Mucosa of descending colon (tissue), 3 donors: Measurements from ENCODE around the gene PHLPP1. TPM values are rescaled to one million over a fixed set of nuclear protein-coding genes. Genes with fewer than 3 reads are reported as not detected.

Experiments used
- ATAC-seq: fragments of 200-7000 bp; cut with Tn5 transposase; one replicate; pipeline ENCODE4 v1.9.1; 2020; ENCODE audit warnings: mild to moderate bottlenecking, moderate library complexity
- DNase-seq, 3 donors: peaks; one replicate each; pipeline ENCODE4 v3.0.0-alpha.2; 2020
- H3K36me3 ChIP-seq: fragments of 200-600 bp; one replicate; pipeline ENCODE4 v1.8.0; 2021; ENCODE audit warnings: low read depth, mild to moderate bottlenecking
- H3K4me1 ChIP-seq: fragments of 200-600 bp; one replicate; pipeline ENCODE4 v1.8.0; 2021; ENCODE audit warnings: low read depth, mild to moderate bottlenecking
- H3K4me3 ChIP-seq: fragments of 200-600 bp; one replicate; pipeline ENCODE4 v1.8.0; 2021; ENCODE audit warnings: mild to moderate bottlenecking
- H3K9me3 ChIP-seq: fragments of 200-600 bp; one replicate; pipeline ENCODE4 v1.8.0; 2021; ENCODE audit warnings: mild to moderate bottlenecking
- intact Hi-C, 2 donors: fragments of 100-400 bp; cut with DNase I in 1 of 2; cut with micrococcal nuclease in 1 of 2; formaldehyde crosslinking; loops; one replicate each; pipeline versions ENCODE4 v1.11.0 to v1.11.1; 2022; cut with DNase I, micrococcal nuclease
- total RNA-seq, 3 donors: library from RNA; stranded (reverse); fragmentation: NEBNext Ultra II Directional in 2 of 3; extraction: Animal tissue kit (Norgen Biotek cat#: 25700) in 2 of 3; gene quantifications; one replicate each; pipeline versions ENCODE4 v1.2.1 to v1.2.4, GENCODE V29; 2021 to 2023
- TF ChIP-seq, protein P1 (sequence below): fragments of 200-600 bp; IDR thresholded peaks from one replicate; pipeline ENCODE4 v1.8.0; 2022; ENCODE audit warnings: antibody characterized with exemption, mild to moderate bottlenecking
- donor health status: DM: no; HTN: no; CAD: no; lungs with moderate emphysema.
- donor health status: DM: no; HTN: no; CAD: no.
- donor health status: DM: no; HTN: yes; CAD: no.

PHLPP1 gene
- total RNA-seq, 3 donors from 2014 or later: 17.9 to 28.9 (median 19.7) TPM

DNA sequence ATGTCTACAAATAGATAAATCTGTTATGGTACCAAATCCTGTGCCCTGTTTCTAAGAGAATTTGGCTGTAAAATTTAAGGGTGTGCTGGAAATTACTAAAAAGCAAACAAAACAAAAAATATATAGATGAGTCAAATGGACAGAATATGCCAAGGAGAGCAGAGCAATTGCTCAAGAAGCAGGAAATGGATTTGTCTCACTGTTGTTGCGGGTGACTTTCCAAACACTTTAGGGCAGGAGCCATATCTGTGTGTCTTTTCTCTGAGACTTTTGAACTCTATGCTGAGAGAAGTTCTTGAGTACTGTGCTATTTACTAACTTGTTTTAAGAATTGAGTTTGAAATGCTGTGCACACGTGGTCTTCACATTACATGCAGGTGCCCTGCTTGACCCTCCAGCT, 221.7 kb downstream of the PHLPP1 start:
- TF ChIP-seq, protein P1, sequence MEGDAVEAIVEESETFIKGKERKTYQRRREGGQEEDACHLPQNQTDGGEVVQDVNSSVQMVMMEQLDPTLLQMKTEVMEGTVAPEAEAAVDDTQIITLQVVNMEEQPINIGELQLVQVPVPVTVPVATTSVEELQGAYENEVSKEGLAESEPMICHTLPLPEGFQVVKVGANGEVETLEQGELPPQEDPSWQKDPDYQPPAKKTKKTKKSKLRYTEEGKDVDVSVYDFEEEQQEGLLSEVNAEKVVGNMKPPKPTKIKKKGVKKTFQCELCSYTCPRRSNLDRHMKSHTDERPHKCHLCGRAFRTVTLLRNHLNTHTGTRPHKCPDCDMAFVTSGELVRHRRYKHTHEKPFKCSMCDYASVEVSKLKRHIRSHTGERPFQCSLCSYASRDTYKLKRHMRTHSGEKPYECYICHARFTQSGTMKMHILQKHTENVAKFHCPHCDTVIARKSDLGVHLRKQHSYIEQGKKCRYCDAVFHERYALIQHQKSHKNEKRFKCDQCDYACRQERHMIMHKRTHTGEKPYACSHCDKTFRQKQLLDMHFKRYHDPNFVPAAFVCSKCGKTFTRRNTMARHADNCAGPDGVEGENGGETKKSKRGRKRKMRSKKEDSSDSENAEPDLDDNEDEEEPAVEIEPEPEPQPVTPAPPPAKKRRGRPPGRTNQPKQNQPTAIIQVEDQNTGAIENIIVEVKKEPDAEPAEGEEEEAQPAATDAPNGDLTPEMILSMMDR: no peak
- Histone ChIP-seq H3K4me3 (no peak overlapping the region), H3K36me3 (no peaks in the 10 kb centered on the region), H3K9me3 (no peaks in the 10 kb centered on the region), H3K4me1 (no peaks in the 10 kb centered on the region)
- intact Hi-C loops: no loop called here
- no peak for DNase-seq
- ATAC-seq: peak; percentile 51

DNA sequence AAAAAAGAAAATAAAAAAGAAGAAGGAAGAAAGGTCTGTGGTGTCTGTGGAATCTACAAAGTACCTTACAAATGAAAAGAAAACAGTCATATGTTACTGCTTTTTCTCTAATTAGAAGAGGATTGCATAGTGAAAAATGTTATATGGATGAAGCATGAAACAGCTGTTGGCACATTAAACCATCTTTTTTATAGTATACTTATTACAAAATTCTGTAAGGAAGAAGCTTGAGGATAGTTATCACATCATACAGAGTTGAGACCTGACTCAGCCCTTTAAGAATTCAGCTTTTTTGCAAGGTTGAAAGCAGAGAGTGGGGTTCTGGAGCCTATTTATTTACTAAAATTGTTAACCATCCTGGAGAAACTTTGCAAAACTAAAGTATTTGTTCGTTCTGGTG, 222.7 kb downstream of the PHLPP1 start:
- DNase-seq (no peak), ATAC-seq (no peak)
- intact Hi-C loops: no loop called here
- Histone ChIP-seq H3K36me3 (no peaks in the 10 kb centered on the region), H3K9me3 (no peaks in the 10 kb centered on the region), H3K4me3 (no peak overlapping the region), H3K4me1 (no peaks in the 10 kb centered on the region)
- TF ChIP-seq, protein P1: no peak

DNA sequence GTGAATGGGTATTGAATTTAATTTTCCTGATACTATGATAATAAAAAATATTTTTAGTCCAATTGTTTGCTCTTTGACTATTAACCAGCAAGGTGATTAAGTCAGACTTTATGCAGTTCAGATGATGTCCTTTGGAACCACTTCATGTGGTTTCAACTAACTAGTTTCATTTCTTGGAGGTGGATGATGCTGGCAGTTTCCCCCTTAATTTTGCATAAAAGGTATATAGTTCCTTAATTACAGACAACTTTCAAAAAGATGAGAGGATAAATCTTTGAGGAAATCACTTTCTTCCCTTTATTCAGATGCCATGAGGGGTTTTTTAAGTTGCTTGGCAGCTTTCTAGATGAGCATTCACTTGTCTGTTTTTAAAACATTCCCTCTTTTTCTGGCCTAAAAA, 223.1 kb downstream of the PHLPP1 start:
- Histone ChIP-seq H3K4me3 (no peak overlapping the region), H3K4me1 (no peaks in the 10 kb centered on the region), H3K36me3 (no peaks in the 10 kb centered on the region), H3K9me3 (no peaks in the 10 kb centered on the region)
- TF ChIP-seq, protein P1: no peak
- intact Hi-C loops: no loop called here
- DNase-seq (no peak), ATAC-seq (no peak)

DNA sequence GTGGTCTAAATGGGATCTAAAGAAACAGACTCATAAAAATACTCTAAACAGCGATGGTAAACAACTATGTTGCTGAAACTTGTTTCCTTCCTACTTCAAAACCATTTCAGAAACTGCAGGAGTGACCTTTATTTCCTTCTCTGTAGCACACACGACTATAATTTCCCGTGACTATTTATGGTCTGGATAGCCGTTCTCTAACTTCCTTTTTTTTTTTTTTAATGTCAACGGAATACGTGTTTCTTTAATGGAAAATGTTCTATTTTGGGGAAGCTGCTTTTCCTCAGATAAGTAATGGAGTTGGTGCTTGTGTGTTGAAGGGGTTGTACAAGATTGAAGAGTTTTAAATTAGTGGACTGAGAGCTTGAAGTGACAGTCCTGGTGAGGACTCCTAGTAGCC, 224.1 kb downstream of the PHLPP1 start:
- Histone ChIP-seq H3K36me3 (no peaks in the 10 kb centered on the region), H3K4me3 (no peak overlapping the region), H3K9me3 (no peaks in the 10 kb centered on the region), H3K4me1 (no peaks in the 10 kb centered on the region)
- intact Hi-C loops: no loop called here
- ATAC-seq: no peak
- DNase-seq: no peak
- TF ChIP-seq, protein P1: no peak

DNA sequence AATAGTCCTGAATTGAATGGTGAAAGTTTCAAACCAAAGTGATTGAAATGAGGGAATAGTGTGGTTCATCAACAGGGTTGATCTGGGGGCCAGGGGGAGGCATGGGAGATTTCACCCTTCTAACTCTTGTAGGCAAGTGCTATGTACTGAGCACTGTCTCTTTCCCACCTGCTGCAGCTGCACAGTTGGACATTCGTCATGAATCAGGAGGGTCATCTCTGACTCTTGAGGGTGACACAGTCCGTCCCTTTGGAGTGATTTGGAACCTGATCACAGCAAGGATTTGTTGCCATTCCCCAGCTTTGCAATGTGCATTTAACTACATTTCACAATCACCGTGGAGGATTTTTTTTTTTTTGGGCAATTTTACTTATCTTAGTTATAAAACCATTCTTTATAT, 224.6 kb downstream of the PHLPP1 start:
- intact Hi-C loops: no loop called here
- no peak for DNase-seq
- Histone ChIP-seq H3K9me3 (no peaks in the 10 kb centered on the region), H3K4me1 (no peaks in the 10 kb centered on the region), H3K36me3 (no peaks in the 10 kb centered on the region), H3K4me3 (no peak overlapping the region)
- ATAC-seq: no peak
- TF ChIP-seq, protein P1: no peak

DNA sequence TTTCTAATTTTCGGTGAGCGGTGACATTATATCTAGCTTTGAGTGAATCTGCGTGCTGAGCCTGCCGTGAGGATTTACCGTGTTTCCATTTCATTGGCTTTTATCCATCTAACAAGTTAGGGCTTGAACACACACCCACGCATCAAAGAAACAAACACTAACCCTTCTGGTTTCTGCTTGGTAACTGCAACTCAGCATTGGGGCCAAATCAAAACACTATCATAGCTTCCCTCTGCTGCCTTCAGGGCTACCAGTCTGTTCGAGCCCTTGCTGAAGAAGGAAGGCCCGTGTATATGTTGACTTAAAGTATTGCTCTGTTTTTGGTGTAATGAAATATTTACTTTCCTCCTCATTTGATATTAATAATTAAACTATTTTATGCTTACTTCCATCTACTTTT, 227.2 kb downstream of the PHLPP1 start:
- no peak for DNase-seq
- intact Hi-C loops: no loop called here

More for the DNA sequence above, 227.2 kb downstream of the PHLPP1 start:
- Histone ChIP-seq H3K4me1 (no peaks in the 10 kb centered on the region), H3K36me3 (no peaks in the 10 kb centered on the region), H3K9me3 (no peaks in the 10 kb centered on the region), H3K4me3 (no peak overlapping the region)
- ATAC-seq: no peak
- TF ChIP-seq, protein P1: no peak
